Fibroblast of skin of left biceps (primary cell): ENCODE results near the gene SYNDIG1.

Experiments used
- DNase-seq, 2 experiments: peaks; one replicate each; pipeline ENCODE4 v3.0.0-alpha.2; 2013; ENCODE audit warnings: low read depth in 2 of 2

Gene SYNDIG1

GRCh38 chr20:24673678-24674570 lies 204.5 kb downstream of the SYNDIG1 start:
- DNase-seq = no peak

- no peak for DNase-seq
Observed at GRCh38 chr20:24674921-24675605, 205.6 kb downstream of the SYNDIG1 start.

- no peak for DNase-seq
Observed at GRCh38 chr20:24675651-24676352, 206.4 kb downstream of the SYNDIG1 start.

GRCh38 chr20:24676353-24676977 lies 207.0 kb downstream of the SYNDIG1 start:
- DNase-seq = no peak

- DNase-seq = no peak
Observed at GRCh38 chr20:24676978-24677370, 207.5 kb downstream of the SYNDIG1 start.

- no peak for DNase-seq
Observed at GRCh38 chr20:24677626-24678315, 208.3 kb downstream of the SYNDIG1 start.

- no peak for DNase-seq
Observed at GRCh38 chr20:24678351-24679106, 209.1 kb downstream of the SYNDIG1 start.

- no peak for DNase-seq
Observed at GRCh38 chr20:24679448-24680047, 210.1 kb downstream of the SYNDIG1 start.

- DNase-seq = no peak
Observed at GRCh38 chr20:24681634-24682495, 212.4 kb downstream of the SYNDIG1 start.

GRCh38 chr20:24682496-24682985 lies 213.1 kb downstream of the SYNDIG1 start:
- no peak for DNase-seq

- DNase-seq = no peak
Observed at GRCh38 chr20:24683676-24684075, 214.2 kb downstream of the SYNDIG1 start.

- no peak for DNase-seq
Observed at GRCh38 chr20:24684421-24684871, 215.0 kb downstream of the SYNDIG1 start.

GRCh38 chr20:24684956-24685691 lies 215.7 kb downstream of the SYNDIG1 start:
- no peak for DNase-seq

- DNase-seq = no peak
Observed at GRCh38 chr20:24685736-24686135, 216.3 kb downstream of the SYNDIG1 start.

- DNase-seq = no peak
Observed at GRCh38 chr20:24686156-24686555, 216.7 kb downstream of the SYNDIG1 start.

GRCh38 chr20:24690408-24690807 lies 221.0 kb downstream of the SYNDIG1 start:
- DNase-seq = no peak

GRCh38 chr20:24691901-24692351 lies 222.5 kb downstream of the SYNDIG1 start:
- DNase-seq = no peak
